Retinal pigment epithelial cell (primary cell): ENCODE data around the gene TENM3.

Source experiments
- DNase-seq: peaks from one replicate; pipeline ENCODE4 v3.0.0-alpha.2; 2010; ENCODE audit warnings: low read depth
- H3K4me3 ChIP-seq: 2 replicates; pipeline ENCODE4 v1.5.1; 2011; ENCODE audit warnings: mild to moderate bottlenecking, low read length, control low read depth, moderate library complexity
- CTCF ChIP-seq: conservative IDR thresholded peaks from 2 replicates; pipeline ENCODE4 v1.5.1; 2011; ENCODE audit warnings: low read depth, low read length, control low read depth, inconsistent platforms

Gene TENM3

GRCh38 chr4:182206266-182206665, 36.9 kb upstream of the TENM3 start:
- DNase-seq: no peak
- TF ChIP-seq CTCF: no peak
- H3K4me3 ChIP-seq: no peak overlapping the region

- no peak for DNase-seq
- no peak overlapping the region for H3K4me3 ChIP-seq
- TF ChIP-seq CTCF: no peak
Measured at GRCh38 chr4:182206916-182207315, 36.3 kb upstream of the TENM3 start.

- peak; percentile 81 for DNase-seq
- H3K4me3 ChIP-seq: no peak overlapping the region
- TF ChIP-seq CTCF: no peak
Measured at GRCh38 chr4:182207830-182208396, 35.3 kb upstream of the TENM3 start.

GRCh38 chr4:182208526-182209050, 34.6 kb upstream of the TENM3 start:
- no peak for TF ChIP-seq CTCF
- no peak for DNase-seq
- H3K4me3 ChIP-seq: no peak overlapping the region

GRCh38 chr4:182212211-182212761, 30.9 kb upstream of the TENM3 start:
- DNase-seq: no peak

GRCh38 chr4:182213004-182213403, 30.2 kb upstream of the TENM3 start:
- H3K4me3 ChIP-seq: no peak overlapping the region
- no peak for DNase-seq
- TF ChIP-seq CTCF: no peak

More at GRCh38 chr4:182212211-182212761, 30.9 kb upstream of the TENM3 start:
- no peak for TF ChIP-seq CTCF
- peak overlapping the region; percentile 14 for H3K4me3 ChIP-seq

- no peak overlapping the region for H3K4me3 ChIP-seq
- no peak for DNase-seq
- no peak for TF ChIP-seq CTCF
Measured at GRCh38 chr4:182215148-182215547, 28.1 kb upstream of the TENM3 start.
